CD4-positive, alpha-beta T cell (primary cell): ENCODE results near the gene DBP. TPM values are rescaled to one million over a fixed set of nuclear protein-coding genes. Genes with fewer than 3 reads are reported as not detected.
A peak's percentile ranks its signal among the peaks of the same experiment; 100 is the strongest.

Experiments used
- ATAC-seq: fragments of 200-7000 bp; cut with Tn5 transposase; one replicate; pipeline ENCODE4 v1.10.0; 2022; ENCODE audit warnings: mild to moderate bottlenecking; ENCODE audit not compliant: poor library complexity
- CTCF ChIA-PET: fragments of 350-600 bp; sonication (Branson Sonifier 250); formaldehyde crosslinking; loops from one replicate; lab custom pipeline; 2021; ENCODE audit warnings: antibody characterized with exemption, inconsistent platforms; lab: Charles Lee
- POLR2A ChIA-PET: fragments of 350-600 bp; sonication (Branson Sonifier 250); formaldehyde crosslinking; loops from one replicate; lab custom pipeline; 2021; ENCODE audit warnings: antibody characterized with exemption, inconsistent platforms; lab: Charles Lee
- DNase-seq, 14 experiments: peaks; one replicate each; pipeline ENCODE4 v3.0.0-alpha.2; 2013 to 2020; ENCODE audit warnings: mixed read lengths in 2 of 14
- H3K27ac ChIP-seq, 2 donors: one replicate each; pipeline versions ENCODE4 v1.5.1 to v1.7.0; 2013; ENCODE audit warnings: low read length in 2 of 2, low read depth in 1 of 2, mild to moderate bottlenecking in 1 of 2
- H3K27me3 ChIP-seq, 2 experiments: 1 replicate in 1 of 2; 2 replicates in 1 of 2; pipeline versions ENCODE4 v1.6.1 to v1.7.0; 2013; ENCODE audit warnings: low read length in 2 of 2, control low read depth in 1 of 2, mild to moderate bottlenecking in 1 of 2, moderate library complexity in 1 of 2; ENCODE audit not compliant: insufficient read depth in 2 of 2, control insufficient read depth in 1 of 2
- H3K36me3 ChIP-seq: one replicate; pipeline ENCODE4 v1.6.1; 2013; ENCODE audit warnings: low read length, control low read depth; ENCODE audit not compliant: insufficient read depth
- H3K4me1 ChIP-seq: one replicate; pipeline ENCODE4 v1.6.1; 2013; ENCODE audit warnings: low read length, control low read depth; ENCODE audit not compliant: insufficient read depth
- H3K4me3 ChIP-seq: one replicate; pipeline ENCODE4 v1.5.1; 2013; ENCODE audit warnings: mild to moderate bottlenecking, low read length, moderate library complexity
- H3K9me3 ChIP-seq, 2 experiments: 1 replicate in 1 of 2; 2 replicates in 1 of 2; pipeline versions ENCODE4 v1.6.1 to v1.7.0; 2013; ENCODE audit warnings: low read length in 2 of 2, mild to moderate bottlenecking in 2 of 2, control low read depth in 1 of 2, moderate library complexity in 1 of 2; ENCODE audit not compliant: control insufficient read depth in 1 of 2, insufficient read depth in 1 of 2
- H3K27ac Mint-ChIP-seq: one replicate; pipeline ENCODE4 v1.8.0; 2020; ENCODE audit warnings: mixed read lengths
- H3K27me3 Mint-ChIP-seq: one replicate; pipeline ENCODE4 v1.8.0; 2021; ENCODE audit warnings: mixed read lengths
- H3K36me3 Mint-ChIP-seq: one replicate; pipeline ENCODE4 v1.8.0; 2021; ENCODE audit warnings: low read depth, mixed read lengths
- H3K4me1 Mint-ChIP-seq: one replicate; pipeline ENCODE4 v1.8.0; 2021; ENCODE audit warnings: low read depth, mixed read lengths
- H3K4me3 Mint-ChIP-seq: one replicate; pipeline ENCODE4 v1.8.0; 2020; ENCODE audit warnings: mild to moderate bottlenecking, mixed read lengths
- H3K9me3 Mint-ChIP-seq: one replicate; pipeline ENCODE4 v1.8.0; 2020; ENCODE audit warnings: mixed read lengths
- intact Hi-C, 2 experiments: fragments of 100-400 bp; cut with DNase I in 1 of 2; cut with micrococcal nuclease in 1 of 2; formaldehyde crosslinking; loops; one replicate each; pipeline versions ENCODE4 v1.15.1 to v1.9.0; 2023 to 2025; cut with DNase I, micrococcal nuclease
- total RNA-seq, 174 experiments: library from RNA in 2 of 174; stranded (reverse) in 2 of 174; gene quantifications; one replicate each; pipeline ENCODE4 v1.2.3 and lab custom pipeline; 2021 to 2026
- TF ChIP-seq, protein P1 (sequence below): fragments of 200-600 bp; IDR thresholded peaks from one replicate; pipeline ENCODE4 v1.8.0; 2022; ENCODE audit warnings: antibody characterized with exemption, mild to moderate bottlenecking

DBP gene
- total RNA-seq, 2 experiments from 2014 or later = 48.3 to 55.6 TPM

DNA sequence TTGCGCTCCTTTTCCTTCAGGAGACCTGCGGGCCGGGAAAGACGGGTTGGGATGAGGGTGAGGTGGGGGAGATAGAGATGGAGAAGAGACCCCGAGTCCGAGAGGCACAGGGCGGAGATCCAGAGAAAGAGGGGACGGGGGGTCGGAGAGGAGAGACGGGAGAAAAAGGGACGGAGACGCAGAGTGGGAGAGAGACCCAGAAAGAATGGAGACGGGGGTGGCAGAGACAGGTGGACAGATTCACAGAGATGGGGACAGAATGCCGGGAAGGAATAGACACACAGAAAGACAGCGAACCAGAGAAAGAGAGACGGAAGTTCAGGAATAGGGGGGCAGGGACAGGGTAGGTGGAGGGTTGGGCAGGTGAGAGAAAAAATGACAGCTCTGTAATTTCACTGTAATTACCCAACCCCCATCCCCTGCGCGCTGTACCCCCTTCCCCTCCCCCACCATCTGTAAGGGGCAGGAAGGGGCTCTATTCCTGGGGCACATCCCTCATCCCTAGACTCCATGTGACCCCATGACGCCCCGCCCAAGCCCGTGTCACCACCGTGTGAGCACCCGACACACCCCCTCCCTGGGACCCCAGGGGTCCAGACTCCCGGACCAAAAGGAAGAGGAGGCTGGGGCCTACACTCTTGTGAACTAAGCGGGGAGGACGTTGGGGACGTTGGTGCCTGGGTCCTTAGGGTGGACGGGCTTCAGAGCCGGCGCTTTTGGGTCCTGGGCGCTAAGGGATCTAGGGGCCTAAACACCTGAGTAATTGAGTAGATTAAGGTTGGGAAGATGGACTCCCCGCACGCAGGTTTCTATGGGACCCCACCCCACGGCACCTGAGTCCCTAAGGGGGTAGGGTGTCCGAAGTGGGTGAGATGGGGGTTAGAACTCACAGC lies 967 bp downstream of the DBP start:
- Histone ChIP-seq H3K4me3 (peak overlapping the region; percentile 71), H3K27me3 (no peaks in the 10 kb centered on the region), H3K36me3 (peaks cover 25% of the 10 kb centered on the region), H3K9me3 (no peaks in the 10 kb centered on the region), H3K4me1 (peaks cover 62% of the 10 kb centered on the region), H3K27ac (peak overlapping the region; percentile 61 to 94)
- H3K36me3 Mint-ChIP-seq = peaks cover 45% of the 10 kb centered on the region
- ATAC-seq = no peak
- TF ChIP-seq, protein P1, sequence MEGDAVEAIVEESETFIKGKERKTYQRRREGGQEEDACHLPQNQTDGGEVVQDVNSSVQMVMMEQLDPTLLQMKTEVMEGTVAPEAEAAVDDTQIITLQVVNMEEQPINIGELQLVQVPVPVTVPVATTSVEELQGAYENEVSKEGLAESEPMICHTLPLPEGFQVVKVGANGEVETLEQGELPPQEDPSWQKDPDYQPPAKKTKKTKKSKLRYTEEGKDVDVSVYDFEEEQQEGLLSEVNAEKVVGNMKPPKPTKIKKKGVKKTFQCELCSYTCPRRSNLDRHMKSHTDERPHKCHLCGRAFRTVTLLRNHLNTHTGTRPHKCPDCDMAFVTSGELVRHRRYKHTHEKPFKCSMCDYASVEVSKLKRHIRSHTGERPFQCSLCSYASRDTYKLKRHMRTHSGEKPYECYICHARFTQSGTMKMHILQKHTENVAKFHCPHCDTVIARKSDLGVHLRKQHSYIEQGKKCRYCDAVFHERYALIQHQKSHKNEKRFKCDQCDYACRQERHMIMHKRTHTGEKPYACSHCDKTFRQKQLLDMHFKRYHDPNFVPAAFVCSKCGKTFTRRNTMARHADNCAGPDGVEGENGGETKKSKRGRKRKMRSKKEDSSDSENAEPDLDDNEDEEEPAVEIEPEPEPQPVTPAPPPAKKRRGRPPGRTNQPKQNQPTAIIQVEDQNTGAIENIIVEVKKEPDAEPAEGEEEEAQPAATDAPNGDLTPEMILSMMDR = no peak
- H3K4me3 Mint-ChIP-seq = peak overlapping the region; percentile 94
- H3K4me1 Mint-ChIP-seq = peaks cover 57% of the 10 kb centered on the region
- no peaks in the 10 kb centered on the region for H3K9me3 Mint-ChIP-seq
- ChIA-PET CTCF (interaction anchor here (1.2 to 1.7 kb wide), 2 partner anchors 10 to 263 kb away, joined by 4 to 8 read pairs; partner anchors contain the start of gene CA11), POLR2A (interaction anchor here (0.7 to 3.6 kb wide), 11 partner anchors 8 to 357 kb away, joined by 3 to 39 read pairs (median 6); partner anchors contain the start of genes CA11, GYS1, RPL18 and RUVBL2)
- H3K27me3 Mint-ChIP-seq = no peaks in the 10 kb centered on the region
- peak overlapping the region; percentile 97 for H3K27ac Mint-ChIP-seq
- peak in 6 of 14 experiments; percentile 28 to 70 (median 56) for DNase-seq
- intact Hi-C loops = loop anchor here (2.0 to 10.0 kb wide), 5 partner anchors 41 to 1239 kb away; partner anchors contain the start of genes AKT1S1 (in 1 of the 2), C19orf73 (in 1 of the 2), PPFIA3 (in 1 of the 2) and TBC1D17 (in 1 of the 2)

DNA sequence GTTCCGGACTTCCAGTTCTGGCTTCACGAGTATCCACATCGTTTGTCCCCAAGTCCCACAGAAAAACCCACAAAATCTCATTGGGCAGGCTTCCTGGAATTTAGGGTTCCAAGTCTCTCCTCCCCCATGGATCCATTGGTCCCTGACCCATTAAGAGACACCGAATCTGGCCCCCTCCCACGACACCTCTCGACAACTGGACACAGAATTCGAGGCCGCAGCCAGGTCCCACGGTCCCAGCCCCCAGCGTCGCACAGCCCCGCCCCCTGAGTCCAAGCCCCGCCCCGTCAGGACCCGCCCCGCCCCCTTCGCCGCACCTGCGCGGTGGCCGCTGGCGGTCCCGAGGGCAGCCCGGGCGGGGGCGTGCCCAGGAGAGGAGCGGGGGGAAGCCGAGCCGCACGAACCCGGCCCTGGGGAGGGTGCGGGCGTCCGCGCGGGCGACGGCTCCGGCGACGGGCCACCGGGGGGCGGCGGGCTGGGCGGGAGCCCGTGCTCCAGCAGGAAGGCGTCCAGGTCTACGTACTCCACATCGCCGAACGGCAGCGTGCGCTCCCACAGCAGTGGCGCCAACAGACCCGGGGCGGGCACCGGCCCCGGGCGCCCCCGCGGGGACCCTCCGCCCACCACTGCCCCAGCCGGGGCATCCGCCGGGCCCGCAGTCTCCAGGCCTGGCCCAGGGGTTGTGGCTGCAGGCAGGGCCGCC lies 1.8 kb downstream of the DBP start:
- Mint-ChIP-seq H3K27ac (peak overlapping the region; percentile 97), H3K27me3 (no peaks in the 10 kb centered on the region), H3K36me3 (peaks cover 51% of the 10 kb centered on the region), H3K4me3 (peak overlapping the region; percentile 94), H3K9me3 (no peaks in the 10 kb centered on the region), H3K4me1 (peaks cover 61% of the 10 kb centered on the region)
- Histone ChIP-seq H3K27me3 (no peaks in the 10 kb centered on the region), H3K4me3 (peak overlapping the region; percentile 71), H3K4me1 (peaks cover 70% of the 10 kb centered on the region), H3K27ac (peak overlapping the region; percentile 78 to 94), H3K36me3 (peaks cover 33% of the 10 kb centered on the region), H3K9me3 (no peaks in the 10 kb centered on the region)
- POLR2A ChIA-PET = interaction anchor here (1.6 to 3.7 kb wide), 7 partner anchors 10 to 303 kb away, joined by 3 to 45 read pairs (median 38); partner anchors contain the start of genes CA11, RPL18 and SPHK2
- DNase-seq (peak; percentile 58 to 88 (median 73)), ATAC-seq (peak; percentile 8)
- intact Hi-C loops = loop anchor here (2.0 to 10.0 kb wide), 5 partner anchors 42 to 1239 kb away; partner anchors contain the start of genes AKT1S1 (in 1 of the 2), C19orf73 (in 1 of the 2), PPFIA3 (in 1 of the 2) and TBC1D17 (in 1 of the 2)
- CTCF ChIA-PET = no interaction called here
- TF ChIP-seq, protein P1 = no peak
